Stimulated activated CD4-positive, alpha-beta T cell treated with anti-CD3 and anti-CD28 coated beads, Interleukin-12 subunit alpha, Interleukin-12 subunit beta, amount 100 ng/mL, for 4 hours (primary cell): ENCODE data around the gene RTCB.
"Not testable (repeated sequence)": the region's sequence is repeated elsewhere in the genome, so short reads cannot be mapped to it uniquely, and the experiment has no call there.

Source experiments
- DNase-seq: peaks from one replicate; pipeline ENCODE4 v3.0.0-alpha.2; 2020

The RTCB gene

DNA sequence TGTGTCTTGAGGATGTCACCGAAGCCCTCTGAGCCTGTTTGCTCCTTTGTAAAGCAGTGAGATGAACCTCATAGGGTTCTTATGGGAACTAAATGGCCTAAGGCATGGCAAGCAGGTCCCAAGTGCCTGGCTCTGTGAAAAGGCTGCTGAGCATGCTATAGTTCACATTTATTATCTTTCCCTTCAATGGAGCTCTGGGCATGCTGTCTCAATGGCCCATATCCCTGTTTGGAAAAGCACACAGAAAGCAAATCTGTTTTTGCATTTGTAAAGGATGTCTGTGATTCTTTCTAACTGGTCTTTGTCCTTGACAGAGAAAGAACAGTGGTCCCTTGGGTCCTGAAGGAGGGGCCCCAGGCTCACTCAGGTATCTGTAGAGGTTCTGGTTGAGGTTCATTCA is 26.4 kb downstream of the RTCB start:
- DNase-seq, result no peak

DNA sequence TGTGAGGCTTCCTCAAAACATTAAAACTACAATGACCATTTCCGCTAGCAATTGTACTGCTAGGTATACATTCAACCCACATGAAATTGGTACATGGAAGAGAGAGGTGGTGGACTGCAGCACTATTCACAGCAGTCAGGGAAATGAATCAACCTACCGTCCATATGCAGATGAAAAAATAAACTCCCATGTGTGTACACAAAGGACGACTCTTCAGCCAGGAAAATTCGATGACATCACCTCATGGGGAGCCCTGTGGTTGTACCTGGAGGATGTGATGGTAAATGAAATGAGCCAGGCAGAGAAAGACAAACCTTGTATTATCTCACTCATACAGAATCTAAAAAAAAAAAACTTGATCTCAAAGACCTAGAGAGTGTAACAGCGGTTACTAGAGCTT is 31.1 kb downstream of the RTCB start:
- DNase-seq, result no peak

DNA sequence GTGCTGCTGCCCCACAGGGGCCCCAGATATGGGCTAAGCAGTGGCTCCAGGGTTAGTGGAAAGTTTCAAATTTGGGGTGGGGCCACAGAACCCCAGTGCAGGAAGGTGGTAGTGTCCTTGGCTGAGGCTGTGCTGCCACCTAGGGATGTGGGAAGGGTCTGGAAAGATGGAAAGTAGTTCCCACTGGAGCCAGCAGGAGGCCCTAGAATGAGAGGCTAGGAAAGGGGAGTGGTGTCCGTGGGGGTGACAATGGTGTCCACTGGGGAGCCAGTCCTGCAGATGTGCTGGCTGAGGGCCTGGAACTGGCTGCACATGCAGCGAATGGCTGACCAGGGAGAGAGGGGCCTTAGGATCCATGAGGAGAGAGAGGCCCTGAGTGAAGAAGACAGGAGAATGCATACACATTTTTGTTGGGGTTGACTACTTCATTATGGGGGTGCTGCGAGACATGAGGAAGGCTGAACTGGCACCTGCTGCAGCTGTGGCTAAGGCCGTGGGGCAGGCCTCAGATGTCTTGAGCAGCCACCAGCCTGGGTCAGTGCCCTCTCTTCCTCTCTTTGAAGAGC is 33.3 kb downstream of the RTCB start:
- DNase-seq, result no peak

DNA sequence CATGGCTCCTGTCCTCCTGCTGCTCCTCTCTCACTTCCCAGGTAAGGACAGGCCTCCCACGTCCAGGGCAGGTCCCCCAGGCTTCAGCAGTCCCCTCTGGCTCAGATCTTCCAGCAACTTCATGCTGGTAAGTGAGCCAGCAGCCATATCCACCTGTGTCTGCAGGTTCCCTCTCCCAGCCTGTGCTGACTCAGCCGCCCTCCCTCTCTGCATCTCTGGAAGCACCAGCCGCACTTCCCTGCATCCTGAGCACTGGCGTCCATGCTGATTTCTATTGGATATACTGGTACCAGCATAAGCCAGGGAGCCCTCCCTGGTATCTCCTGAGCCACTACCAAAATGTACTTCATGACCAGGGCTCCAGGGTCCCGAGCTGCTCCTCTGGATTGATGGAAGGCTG is 35.4 kb downstream of the RTCB start:
- DNase-seq, result no peak

DNA sequence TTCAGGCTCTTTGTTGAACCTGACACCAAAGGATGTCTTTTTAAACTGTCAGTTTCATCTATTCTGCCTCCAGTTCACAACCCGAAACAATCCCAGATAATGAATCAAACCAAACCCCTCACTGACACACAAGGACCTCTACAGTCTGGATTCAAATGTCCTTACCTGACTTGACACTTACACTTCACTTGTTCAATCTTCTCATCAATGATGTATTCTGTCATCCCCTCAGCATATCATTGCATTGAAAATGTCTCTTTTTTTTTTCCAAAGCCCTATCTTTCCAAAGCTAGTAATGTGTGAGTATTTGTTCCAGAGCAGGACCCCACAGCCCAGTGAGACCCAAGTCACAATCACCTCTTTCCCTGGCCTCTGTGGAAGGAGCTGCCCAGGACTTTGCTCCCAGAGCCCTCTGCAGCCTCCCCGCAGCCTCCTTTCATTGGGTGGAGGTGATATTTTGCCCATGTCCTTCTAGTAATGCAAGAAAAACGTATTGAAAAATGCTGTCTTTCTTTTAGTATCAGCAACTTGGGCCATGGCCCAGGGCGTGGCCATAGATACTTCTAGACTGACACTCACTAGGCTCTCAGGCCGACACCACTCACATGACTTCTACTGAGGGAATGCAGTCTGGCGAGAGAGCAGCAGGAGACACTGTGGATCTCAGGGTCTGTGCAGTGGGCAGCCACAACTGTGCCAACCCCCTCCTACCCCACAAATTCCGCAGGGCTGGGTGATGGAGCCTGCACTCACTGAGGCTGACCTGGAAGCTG is 36.2 kb downstream of the RTCB start:
- DNase-seq, result no peak

DNA sequence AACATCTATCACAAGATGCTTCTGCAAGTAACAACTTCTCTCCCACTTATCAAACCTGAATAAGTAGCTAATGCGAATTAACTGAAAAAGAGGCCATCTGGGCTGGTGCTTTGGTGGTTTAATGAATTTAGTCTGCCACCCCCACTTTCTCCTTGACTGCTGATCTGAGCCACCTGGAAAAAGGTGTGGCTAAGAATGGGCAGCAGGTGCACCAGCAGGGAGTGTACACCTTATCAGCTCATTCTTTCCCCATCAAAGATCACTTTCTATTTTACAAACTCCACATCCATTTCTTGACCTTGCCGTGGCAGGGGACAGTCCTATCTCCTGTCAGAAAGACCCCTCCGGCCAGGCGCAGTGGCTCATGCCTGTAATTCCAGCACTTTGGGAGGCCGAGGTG is 47.8 kb downstream of the RTCB start:
- DNase-seq, result no peak

DNA sequence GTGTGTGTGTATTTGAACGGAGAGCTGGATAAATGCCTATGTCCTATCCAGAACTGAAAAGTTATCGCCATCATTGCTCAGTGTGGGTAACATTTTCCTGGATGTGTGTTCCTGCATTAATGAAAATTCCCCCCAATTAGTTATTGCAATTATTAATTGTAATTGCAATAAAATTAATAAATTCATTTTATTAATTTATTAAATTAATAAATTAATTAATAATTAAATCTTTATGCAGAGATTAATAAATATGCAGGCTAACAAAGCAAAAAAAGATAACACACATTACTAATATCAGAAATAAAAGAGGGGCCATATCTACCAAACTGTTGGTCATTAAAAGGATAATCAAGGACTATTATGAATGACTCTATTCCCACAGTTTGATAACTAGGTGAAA is 50.8 kb downstream of the RTCB start:
- DNase-seq, result no peak

DNA sequence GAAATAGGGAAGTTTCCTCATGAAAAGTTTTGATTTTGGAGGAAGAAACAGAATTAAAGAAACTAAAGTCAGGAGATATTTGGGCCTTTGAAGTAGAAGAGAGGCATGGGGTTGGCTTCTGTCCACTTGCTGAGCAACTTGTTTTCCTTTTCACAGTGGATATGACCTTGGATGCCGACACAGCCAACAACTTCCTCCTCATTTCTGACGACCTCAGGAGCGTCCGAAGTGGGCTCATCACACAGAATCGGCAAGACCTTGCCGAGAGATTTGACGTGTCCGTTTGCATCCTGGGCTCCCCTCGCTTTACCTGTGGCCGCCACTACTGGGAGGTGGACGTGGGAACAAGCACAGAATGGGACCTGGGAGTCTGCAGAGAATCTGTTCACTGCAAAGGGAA is 52.0 kb downstream of the RTCB start:
- not testable (repeated sequence) for DNase-seq

DNA sequence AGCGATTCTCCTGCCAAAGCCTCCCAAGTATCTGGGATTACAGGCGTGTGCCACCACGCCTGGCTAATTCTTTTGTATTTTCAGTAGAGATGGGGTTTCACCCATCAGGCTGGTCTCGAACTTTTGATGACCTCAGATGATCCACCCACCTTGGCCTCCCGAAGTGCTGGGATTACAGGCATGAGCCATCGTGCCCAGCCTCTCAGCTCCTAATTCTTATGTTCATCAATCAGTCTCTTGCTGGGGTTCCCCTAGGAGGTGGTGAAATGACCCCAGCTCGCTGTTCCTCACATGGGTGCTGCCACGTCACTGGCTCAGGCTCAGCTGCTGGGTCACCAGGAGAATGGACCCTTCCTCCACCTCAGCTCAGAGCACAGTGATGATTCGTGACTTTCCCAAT is 54.5 kb downstream of the RTCB start, which contains the start of gene RFPL3:
Gene RFPL3 (plus strand): TSS at position 301 of the 400 bp plus-strand sequence. CDS start 205 bp downstream, outside the sequence.
- not testable (repeated sequence) for DNase-seq

DNA sequence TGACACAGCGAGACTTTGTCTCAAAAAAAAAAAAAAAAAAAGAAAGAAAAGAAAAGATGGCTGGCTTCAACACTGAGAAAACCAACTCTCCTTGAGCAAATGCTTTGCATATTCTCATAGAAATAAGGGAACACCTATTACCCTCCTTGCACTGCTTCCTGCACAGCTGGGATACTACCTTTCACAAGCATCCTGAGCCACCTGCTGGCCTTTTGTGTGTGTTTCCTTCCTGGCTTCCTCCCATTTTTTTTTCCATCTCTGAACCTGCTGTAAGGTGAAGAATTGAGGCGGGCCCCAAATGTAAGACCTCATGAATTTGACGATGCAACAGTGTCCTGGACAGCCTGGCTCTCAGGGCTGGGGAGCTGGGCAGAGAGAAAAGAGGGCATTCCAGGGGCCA is 56.3 kb downstream of the RTCB start:
- no peak for DNase-seq

DNA sequence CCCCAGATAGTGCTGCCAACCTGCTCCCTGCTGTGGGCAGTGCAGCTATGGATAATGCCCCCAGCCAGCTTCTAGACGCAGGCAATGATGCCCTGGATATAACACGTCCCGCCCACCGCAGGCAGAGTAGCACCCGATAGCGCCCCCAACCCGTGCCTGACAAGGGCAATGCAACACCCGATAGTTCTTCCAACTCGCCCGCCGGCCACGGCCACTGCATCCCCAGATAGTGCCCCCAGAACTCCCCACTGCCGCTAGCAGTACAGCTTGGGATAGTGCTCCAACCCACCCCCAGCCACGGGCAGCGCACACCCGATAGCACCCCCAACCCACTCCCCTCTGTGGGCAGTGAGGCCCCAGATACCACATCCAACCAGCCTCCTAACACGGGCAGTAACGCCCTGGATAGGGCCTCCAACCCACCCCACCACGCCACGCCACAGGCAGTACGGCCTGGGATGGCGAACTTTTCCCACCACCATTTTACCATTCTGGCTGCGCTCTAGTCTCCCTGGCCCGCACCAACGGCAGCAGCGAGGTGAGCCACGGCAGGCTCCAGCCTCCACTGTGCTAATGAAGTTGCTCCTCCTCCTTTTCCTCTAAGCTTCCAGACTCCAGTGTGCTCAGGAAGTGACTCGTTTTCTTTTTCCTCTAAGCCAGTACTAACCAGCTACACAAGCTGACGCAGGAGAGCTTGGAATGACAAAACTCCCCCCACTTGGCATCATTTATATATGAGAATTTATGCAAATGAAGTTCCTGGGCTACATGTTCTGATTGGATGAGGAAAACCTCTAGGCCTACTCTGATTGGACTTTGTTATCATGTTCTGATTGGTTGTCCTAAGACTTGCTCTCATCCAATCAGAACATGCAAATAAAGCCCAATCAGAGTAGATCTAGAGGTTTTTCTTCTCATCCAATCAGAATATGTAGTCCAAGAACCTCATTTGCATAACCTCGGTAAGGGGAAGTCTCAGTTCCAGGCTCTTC is 57.4 kb downstream of the RTCB start:
- no peak for DNase-seq

DNA sequence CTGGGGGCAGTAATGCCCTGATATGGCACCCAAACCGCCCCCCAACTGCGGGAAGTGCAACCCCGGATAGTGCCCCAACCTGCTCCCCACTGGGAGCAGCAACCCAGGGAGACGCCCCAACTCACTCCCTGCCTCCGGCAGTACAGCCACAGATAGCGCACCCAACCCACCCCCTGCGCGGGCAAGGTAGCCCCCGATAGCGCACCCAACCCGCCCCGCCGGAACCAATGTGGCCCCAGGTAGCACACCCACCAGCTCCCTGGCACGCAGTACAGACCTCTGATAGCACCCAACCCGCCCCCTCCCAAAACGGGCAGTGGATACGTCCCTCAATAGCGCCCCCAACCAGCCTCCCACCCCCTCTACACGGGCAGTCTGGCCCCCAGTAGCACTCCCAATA is 58.2 kb downstream of the RTCB start:
- no peak for DNase-seq

DNA sequence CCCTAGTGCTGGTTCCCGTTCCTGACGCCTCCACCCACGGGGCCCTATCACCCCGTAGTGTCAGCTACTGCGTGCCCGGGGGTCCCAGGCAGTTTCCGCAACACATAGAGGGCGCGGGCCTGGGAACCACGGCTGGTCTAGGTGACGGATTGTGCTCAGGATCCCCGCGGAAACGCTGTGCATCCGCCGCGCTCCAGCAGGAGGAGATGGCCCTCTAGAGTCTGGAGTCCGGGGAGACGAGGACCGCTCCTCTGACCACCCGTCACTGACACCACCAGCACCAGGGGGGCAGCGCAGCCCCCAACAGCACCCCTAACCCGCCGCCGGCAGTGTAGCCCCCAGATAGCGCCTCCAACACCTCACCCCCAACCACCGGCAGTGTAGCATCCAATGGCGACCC is 58.8 kb downstream of the RTCB start:
- DNase-seq, result no peak

DNA sequence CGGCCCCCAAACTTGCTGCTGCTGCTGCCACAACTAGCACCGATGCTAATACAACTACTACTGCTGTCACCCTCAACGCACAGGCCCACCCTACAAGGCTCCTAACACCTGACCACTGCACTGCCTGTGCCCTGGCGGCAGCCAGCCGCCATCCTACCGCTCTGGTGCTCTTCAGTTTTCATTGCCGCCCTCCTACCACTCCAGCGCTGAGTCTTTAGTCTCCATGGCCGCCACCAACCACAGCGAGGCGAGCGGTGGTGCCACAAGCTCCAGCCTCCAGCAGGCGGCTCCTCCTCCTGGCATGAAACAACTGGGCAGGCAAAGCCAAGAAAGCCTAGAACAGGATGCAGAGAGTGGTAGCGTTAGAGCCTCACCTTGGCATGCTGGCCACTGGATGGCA is 59.4 kb downstream of the RTCB start:
- DNase-seq, result no peak

DNA sequence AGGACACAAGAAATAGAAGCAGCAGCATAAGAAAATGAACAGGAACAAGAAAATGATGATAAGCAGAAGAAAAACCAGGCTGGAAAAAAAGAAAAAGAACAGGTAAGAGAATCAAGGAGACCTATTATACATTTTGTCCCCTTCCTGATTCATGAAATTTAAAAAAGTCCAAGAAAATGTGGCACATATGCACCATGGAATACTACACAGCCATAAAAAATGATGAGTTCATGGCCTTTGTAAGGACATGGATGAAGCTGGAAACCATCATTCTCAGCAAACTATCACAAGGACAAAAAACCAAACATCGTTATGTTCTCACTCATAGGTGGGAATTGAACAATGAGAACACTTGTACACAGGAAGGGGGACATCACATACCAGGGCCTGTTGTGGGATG is 60.2 kb downstream of the RTCB start:
- not testable (repeated sequence) for DNase-seq

DNA sequence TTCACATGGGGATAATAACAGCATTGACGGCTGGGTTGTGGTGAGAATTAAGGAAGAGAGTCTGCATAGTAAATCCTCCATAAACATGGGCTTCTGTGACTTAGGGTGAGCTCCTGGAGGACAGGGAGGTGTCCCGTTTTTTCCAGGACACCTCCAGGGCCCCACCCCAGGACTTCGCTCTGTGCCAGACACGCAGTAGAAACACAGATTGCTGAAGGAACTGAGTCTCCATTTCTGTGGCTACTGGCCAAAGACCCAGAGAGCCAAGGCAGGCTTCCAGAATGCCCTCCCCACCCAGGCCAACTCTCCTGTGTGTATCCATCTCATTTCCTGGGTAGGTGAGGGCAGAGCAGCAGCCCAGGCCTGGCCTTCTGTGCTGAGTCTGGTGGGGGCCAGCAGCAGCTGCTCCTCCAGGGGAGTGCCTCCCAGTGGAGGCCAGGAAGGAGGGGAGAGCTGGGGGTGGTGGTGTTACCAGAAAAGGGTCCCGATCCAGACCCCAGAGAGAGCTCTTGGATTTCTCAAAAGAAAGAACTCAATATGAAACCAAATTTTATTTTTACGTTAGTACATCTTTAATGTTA is 63.9 kb downstream of the RTCB start:
- DNase-seq, result no peak

DNA sequence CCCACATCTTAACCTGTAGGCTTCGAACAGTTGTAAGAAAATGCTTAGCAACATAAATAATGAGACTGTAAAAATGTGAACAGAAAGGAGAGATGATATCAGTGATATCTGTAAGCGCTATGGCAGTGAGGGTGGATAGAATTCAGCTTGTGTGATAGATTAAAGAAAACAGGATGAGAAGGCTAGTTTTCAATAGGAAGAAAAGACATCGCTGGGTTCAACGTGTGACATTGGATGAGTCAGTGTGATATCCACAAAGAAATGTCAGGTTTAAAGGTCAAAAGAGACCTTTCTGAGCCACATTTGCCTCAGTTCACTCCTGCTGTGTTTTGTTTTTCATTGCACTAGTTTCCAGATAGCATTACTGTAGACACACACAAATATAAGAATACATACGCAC is 68.1 kb downstream of the RTCB start:
- no peak for DNase-seq

DNA sequence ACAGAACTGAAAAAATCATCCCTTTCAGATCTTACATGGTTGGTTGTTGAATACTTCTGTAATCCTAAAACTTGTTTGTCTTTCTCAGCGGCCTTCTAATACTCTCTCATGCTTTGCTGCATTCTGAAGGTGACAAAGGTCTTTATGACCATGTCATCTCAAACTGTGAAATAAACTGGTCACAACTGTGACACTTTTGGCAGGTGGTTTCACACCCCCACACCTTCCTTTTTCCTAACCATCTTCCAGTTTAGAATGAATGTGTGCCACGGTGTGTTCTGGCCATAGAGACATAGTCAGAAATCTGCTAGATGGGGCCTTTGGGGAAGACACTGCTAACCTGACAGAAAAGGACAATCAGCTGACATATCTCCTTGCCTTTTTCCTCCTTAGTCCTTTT is 69.1 kb downstream of the RTCB start:
- DNase-seq, result no peak

DNA sequence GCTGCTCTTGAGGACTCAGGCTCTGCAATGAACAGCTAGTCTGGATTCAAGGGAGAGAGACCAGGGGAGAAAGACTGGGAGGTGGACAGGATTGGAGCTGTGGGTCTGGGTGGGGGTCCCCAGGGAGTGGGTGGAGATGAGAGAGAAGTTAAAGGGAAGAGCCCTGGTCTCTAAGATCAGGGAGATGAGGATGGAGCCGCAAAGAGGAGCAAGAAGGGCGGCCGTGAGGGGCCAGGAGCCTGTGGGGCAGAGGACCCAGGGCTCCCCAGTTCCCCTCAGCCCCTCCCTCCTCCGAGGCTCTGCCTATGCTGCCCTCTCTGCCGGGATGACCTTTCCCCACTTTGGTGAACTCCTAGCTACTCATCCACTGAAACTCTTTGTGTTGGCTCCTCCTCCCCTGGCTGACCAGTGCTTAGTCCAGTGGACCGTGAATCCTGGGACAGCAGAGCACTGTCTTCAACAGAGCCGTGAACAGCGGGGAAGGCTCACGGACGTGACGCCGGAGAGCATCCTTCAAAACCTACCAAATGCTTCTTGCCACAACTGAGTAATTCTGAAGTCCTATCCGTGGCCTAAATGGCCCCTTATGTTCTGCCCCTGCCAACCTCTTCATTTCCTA is 70.8 kb downstream of the RTCB start:
- DNase-seq, result no peak

DNA sequence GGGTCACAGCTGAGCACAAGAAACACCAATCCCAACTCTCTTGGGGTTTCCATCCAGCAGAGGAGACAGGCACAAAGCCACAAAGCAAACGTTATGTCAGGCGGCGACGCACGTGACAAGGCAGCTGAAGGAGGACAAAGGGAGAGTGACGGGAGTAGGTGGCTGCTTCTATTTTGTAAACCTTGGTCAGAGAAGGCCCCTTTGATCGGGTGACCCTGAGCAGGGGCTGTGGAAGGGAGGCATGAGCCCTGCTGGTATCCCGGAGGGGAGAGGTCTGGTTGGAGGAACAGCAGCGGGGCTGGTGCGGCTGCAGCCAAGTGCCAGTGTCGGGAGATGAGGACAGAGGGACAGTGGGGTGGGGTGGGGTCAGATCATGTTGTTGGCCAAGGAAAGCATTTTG is 71.6 kb downstream of the RTCB start:
- no peak for DNase-seq

DNA sequence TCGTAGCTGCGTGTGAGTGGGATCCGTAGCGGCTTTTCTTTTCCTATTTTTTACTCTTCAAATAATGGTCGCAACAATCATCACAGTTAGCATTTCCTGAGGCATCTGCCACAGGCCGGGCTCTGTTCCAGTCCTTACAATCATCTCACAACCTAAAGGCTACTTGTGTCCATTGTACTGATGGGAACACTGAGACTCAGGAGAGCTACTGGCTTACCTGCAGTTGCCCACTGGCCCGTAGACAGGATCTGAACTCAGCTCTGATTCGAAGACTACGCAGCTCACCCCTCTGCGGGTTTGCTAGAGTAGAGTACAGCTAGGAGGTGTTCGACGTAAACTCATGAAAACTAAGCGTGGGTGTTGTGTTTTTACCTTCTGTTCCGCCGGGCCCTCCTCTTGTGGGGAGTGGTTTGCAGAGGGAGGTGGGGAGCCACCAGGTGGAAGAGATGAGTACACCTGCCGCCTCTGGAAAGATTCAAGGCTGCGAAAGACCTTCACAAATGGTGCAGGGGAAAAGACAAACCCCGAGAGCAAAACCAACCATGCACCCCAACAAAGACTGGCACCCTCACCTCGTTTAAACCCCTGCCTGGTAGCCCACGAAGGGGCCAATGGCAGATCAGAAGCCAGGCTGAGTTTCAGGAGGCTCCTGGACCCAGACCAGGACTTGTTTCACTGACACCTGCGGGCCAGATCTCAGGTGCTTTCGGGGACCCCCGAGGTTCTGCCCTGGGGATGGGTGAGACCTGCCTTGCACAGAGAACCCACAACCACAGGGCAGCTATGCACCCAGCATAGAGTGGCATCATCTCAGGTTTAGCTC is 72.6 kb downstream of the RTCB start:
- DNase-seq, result no peak

DNA sequence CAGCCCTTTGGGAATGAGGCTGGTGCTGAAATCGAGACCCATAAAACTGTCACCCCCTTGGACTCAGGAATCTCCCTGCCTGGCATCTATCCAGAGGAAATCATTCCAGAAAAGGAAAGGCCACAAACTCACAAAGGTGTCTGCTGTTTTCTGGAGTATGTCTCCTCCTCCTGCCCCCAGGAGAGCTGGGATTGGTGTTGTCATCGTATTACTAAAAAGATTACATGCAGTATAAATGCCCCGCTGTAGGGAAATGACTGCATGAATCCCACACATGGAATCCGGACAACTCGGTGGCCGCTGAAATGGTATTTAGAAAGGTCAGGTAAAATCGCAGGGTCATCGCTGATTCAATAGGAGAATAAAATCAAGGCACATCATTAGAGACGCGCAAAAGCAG is 73.3 kb downstream of the RTCB start:
- no peak for DNase-seq
